Measurements from ENCODE around the gene TSR3.

DNA sequence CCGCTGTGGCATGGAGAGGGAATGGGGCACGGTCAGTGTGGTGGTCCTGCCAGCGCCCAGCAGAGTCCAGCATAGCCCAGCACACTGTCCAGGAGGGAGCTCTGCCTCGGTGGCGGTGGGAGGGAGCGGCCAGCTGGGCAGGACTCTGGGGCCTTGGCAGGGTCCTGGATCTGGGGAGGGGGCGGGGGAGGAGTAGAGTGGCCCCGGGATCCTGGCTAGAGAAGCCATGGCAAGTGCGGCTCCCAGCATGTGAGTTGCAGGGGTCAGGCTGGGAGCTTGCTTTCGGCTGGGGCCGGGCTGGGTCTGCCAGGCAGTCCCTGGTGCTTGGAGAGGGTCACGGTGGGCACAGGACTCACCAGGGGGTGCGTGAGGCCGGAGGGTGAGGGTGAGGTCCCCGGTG lies 3.9 kb upstream of the TSR3 start:
- TF ChIP-seq CTCF (IDR thresholded peaks at IDR 0.05): no peak
- no peak for TF ChIP-seq POLR2AphosphoS5 (IDR thresholded peaks at IDR 0.05)
- no peak for TF ChIP-seq POLR2A (IDR thresholded peaks at IDR 0.05)

Measured in upper lobe of left lung (tissue), 4 donors.